Gastroesophageal sphincter (tissue), 3 donors: ENCODE measurements around the gene SDK1.

Experiments
- CTCF ChIP-seq, 4 experiments: fragments of 200-600 bp in 2 of 4; fragments of 450-650 bp in 2 of 4; sonication (generic) in 1 of 4; IDR thresholded peaks; one replicate each; pipeline ENCODE4 v1.5.1; 2017 to 2019; ENCODE audit warnings: antibody characterized with exemption in 4 of 4, mild to moderate bottlenecking in 2 of 4, moderate library complexity in 2 of 4
- EP300 ChIP-seq: sonication (generic); formaldehyde crosslinking; IDR thresholded peaks from one replicate; pipeline ENCODE4 v1.6.1; 2017; ENCODE audit warnings: antibody characterized with exemption, mild to moderate bottlenecking
- POLR2A ChIP-seq, 2 donors: fragments of 450-650 bp; IDR thresholded peaks; one replicate each; pipeline ENCODE4 v1.6.1; 2017; ENCODE audit warnings: antibody characterized with exemption in 2 of 2, mild to moderate bottlenecking in 2 of 2, moderate library complexity in 1 of 2
- POLR2AphosphoS5 ChIP-seq: sonication (generic); formaldehyde crosslinking; IDR thresholded peaks from one replicate; pipeline ENCODE4 v1.6.1; 2017; ENCODE audit warnings: antibody characterized with exemption

- TF ChIP-seq POLR2A (IDR thresholded peaks at IDR 0.05) (no peak), POLR2AphosphoS5 (no peak), CTCF (IDR thresholded peaks at IDR 0.05) (no peak), EP300 (no peak)
Observed at GRCh38 chr7:4273566-4274230, 972.6 kb downstream of the SDK1 start.
